OCI-M1 (cell line): ENCODE data around the gene ERFE.
A peak's percentile ranks its signal among the peaks of the same experiment; 100 is the strongest.
"Not testable (repeated sequence)": the region's sequence is repeated elsewhere in the genome, so short reads cannot be mapped to it uniquely, and the experiment has no call there.

Source experiments
- DNase-seq: peaks from one replicate; lab custom pipeline; 2025; lab: John Stamatoyannopoulos, UW

Gene ERFE, protein sequence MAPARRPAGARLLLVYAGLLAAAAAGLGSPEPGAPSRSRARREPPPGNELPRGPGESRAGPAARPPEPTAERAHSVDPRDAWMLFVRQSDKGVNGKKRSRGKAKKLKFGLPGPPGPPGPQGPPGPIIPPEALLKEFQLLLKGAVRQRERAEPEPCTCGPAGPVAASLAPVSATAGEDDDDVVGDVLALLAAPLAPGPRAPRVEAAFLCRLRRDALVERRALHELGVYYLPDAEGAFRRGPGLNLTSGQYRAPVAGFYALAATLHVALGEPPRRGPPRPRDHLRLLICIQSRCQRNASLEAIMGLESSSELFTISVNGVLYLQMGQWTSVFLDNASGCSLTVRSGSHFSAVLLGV

DNA sequence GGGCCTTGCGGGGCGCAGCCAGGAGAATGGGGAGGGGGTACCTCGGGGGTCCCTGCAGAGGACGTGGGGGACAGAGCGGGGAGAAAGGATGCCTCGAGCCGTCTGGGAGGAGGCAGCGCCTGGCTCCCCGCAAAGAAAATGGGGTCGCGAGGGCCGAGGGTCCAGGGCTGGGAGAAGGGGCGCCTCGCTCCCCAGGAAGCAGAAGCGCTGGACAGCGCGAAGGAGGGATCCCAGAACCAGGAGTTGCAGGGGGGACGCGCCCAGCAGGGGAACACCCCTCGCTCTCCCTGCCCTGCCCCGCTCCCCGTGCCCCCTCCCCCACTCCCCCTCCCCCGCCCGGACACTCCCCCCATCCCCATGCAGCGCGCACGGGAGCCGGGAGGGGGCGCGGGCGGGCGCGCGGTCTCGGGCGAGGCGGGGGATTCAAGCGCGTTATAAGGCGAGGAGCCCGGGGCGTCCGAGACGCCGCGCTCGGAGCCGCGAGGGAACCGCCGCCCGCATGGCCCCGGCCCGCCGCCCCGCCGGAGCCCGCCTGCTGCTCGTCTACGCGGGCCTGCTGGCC, at the start of gene ERFE:
ERFE (plus strand) TSS at position 462 of the 562 bp plus-strand sequence; CDS start at position 500, 38 bp downstream.
- peak; percentile 81 for DNase-seq

DNA sequence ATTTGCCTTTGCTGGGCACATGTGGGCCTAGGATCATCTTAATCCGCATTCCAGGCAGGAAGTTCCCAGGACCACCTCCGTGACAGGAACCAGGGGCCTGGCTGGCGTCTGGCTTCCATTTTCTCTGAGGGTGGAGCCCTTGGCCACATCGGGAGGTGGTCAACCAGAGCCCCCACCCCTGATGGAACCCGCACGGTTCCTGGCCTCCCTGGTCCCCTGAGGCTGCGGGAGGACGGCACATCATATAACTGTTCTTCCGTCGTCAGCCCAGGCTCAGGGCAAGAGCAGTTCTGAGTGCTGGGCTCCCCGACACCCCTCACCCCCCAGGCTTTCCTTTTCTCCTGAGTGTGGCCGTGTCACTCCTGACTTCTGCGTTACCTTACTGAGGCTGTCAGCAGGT, 45.2 kb upstream of the ERFE start:
- no peak for DNase-seq

DNA sequence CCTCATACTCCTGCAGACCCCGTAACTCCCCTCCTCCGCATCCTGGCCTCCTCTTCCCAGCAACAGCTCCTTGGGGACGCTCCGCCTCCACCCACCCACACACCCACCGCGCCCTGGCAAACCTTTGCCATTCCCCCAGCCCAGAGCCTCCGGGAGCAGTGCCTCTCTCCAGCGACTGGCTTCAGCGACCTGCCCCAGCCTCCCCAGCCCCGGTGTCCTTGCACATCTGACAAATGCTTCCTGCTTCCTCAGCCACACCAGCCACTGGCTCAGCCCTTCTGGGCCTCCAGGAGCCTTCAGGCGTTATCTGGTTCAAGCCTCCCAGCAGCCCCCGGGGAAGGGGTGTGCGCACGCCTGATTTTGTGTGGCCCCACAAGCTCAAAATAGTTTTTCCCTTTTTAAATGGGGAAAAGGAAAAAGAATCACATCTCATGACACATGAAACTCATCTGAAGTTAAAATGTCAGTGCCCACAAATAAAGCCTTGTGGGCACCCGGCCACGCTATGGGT, 44.4 kb upstream of the ERFE start:
- DNase-seq: no peak

DNA sequence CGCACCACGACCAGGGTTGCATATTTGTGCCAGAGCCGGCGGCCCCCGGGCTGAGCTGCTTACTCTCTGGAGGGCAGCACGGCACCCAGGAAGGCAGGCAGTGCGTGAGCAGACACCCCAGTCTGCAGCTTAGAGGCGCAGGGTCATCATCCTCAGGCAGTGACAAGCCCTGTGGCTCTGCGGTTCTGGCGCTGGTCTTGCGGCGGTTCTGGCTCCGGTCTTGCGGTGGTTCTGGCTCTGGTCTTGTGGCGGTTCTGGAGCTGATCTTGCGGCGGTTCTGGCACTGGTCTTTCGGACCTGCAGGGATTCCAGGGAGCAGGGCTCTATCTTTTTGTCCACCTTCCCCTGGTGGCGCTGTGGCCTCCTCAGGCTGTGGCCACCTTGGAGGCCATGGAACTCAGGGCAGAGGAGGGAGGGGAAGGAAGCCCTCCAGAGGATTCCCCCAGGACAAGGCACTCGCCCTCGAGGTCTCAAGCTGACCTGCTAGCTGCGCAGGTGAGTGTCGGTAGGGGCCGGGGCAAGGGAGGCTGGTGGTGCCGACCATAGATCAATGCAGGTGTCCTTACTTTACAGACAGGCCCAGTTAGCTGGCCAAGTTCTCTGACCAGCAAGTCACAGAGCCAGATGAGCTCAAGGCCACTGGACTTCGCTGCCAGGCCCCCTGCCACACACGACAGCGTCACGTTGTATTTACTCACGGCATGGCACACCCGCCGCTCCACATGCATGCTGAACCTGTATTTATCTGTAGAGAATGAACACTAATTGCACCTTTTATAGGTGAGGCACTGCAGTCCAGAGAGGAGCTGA, 43.7 kb upstream of the ERFE start:
- DNase-seq: no peak

DNA sequence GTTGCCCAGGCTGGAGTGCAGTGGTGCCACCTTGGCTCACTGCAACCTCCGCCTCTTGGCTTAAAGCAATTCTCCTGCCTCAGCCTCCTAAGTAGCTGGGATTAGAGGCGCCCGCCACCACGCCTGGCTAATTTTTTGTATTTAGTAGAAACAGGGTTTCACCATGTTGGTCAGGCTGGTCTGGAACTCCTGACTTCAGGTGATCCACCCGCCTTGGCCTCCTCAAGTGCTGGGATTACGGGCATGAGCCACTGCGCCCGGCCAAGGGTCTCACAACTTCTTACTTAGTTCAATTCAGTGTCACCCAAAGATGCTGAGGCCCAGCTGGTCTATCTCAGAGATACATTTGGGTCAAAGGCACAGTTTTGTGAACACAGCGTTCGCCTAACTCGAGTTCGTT, 43.1 kb upstream of the ERFE start:
- DNase-seq: not testable (repeated sequence)

DNA sequence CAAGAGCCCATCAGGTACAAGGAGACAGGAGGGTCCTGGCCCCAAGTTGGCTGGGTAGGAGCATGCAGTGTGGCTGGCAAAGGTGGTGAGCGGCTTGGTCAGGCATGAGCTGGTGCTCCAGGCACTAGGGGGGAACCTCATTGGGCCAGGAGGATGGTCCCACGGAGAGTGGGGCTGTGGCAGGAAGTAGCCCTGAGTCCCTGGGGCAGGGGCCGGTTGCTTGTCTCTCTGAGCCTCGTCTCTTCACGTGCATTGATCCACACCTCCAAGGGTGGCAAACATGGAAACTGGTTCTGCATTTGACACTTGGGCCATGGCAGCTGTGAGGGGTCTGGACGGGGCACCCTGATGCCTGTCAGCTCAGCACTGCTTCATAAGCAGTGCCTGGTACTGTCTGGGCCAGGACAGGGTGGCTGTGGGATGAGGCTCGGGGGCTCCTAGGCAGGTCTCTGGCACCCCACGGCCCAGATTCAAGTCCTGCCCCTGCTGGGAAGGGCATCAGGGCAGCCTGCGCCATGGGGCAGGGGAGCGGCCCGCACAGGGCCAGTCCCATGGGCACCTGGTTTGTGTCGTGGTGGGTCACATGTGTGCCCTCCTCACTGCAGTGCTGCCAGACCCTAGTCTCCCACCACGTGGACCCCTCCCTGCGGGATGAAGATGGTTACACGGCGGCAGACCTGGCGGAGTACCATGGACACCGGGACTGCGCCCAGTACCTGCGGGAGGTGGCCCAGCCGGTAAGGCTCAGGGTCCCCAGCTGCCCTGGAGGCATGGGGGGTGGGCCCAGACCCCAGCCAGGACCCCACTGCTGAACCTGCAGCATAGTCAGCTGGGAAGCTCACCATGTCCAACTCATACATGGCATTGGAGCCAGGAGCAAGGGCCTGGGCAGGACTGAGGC, 42.2 kb upstream of the ERFE start:
- DNase-seq: no peak

DNA sequence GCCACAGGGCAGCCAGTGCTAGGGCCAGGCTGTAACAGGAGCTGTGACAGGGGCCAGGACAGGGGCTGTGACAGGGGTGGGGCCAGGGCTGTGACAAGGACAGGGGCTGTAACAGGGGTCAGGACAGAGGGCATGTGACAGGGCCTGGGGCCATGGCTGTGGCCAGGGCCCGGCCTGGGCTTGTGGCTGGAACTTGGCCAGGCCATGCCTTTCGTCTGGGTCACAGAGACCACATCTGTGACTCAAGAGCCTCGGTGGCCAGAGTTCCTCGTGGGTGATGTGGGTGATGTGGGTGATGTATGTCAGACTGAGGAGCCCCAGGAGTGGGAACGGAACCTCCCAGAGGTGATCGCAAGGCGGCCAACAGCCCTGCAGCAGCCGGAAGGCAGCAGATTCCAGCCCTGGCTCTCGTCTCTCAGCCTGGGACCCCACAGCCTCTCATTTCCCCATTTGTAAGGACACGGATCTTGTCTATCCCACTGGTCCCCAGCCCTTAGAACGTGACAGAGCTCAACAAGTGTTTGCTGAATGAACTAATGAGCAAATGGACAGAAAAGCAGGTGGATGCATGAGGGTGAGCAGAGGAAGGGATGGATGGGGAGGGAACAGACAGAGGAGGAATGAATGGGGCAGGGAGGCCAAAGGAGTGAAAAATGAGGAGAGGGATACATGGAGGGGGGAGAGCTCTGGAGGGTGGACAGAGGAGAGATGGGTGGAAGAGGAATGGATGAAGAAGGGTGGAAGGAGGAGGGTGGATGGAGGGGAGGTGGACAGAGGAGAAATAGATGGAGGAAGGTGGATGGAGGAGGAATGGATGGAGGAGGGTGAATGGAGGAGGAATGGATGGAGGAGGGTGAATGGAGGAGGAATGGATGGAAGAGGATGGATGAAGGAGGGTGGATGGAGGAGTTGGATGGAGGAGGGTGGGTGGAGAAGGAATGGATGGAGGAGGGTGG, 41.3 kb upstream of the ERFE start:
- DNase-seq: no peak

DNA sequence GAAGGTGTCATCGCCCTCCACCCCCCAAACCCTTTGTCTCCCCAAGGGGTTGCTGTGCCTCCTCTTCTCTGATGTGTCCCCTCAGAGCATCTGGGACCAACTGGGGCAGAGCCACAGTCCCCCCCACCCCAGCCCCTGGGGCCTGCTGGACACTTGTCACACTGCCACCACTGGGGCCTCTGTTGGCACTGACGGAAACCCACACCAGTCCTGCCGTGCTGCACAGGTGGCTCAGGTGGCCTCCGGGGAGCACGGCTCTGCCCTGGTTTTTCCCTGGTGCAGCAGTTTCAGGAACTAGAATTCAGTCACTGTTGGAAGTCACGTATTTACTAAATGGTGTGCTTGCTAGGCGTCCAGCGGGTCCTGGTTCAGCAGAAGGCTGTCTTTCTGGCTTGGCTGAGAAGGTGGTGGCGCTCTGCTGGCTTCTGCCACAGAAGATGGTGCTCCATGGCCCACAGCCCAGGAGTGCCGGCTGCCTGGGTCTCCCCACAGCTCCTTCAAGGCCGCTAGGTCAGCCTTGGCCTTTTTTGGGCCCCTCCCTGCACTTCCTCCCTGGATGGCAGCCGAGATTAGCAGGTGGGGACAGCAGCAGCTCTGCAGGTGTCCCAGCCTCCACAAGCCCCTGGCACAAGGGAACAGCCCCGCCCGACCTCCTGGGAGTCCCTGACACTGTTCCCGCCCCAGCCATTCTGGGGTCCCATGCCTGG, 38.9 kb upstream of the ERFE start:
- DNase-seq: no peak

DNA sequence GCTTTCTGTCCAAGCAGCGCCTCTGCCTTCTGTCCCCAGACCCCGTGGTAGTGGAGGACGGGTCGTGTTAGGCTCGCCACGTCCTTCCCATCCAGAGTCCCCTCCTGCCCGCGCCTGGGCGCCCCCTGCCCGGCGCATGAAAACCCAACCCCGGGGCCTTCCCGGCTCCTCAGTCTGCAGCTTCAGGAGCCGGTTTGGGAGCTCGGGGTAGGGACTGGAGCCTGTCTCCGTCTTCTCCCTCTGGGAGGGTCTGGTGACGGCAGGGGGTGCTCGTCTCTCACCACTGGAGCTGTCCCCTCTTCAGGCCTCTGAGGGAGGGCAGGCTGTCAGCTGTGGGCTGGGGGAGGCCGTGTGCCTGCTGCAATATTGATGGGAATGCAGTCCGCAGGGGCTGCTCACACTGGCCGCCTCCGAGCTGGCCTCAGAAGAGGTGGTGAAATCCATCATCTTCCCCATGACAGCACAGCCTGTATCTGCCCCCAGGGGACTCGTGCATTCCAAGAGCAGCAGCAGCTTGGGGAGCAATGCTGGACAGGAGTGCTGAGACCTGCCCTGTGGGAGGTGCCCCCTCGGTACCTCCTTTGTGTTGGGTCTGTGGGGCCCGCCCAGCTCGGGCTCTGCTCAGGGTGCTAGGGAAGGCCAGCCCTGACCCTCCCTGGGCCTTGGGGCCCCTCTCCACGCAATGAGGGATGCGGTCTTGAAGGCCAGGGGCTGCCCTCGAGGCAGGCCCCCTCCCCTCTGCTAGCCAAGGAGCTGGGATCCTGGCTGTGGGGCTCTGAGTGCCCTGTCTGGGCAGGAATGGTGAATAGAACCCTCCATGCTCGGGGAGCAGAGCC, 38.1 kb upstream of the ERFE start:
- peak; percentile 40 for DNase-seq

DNA sequence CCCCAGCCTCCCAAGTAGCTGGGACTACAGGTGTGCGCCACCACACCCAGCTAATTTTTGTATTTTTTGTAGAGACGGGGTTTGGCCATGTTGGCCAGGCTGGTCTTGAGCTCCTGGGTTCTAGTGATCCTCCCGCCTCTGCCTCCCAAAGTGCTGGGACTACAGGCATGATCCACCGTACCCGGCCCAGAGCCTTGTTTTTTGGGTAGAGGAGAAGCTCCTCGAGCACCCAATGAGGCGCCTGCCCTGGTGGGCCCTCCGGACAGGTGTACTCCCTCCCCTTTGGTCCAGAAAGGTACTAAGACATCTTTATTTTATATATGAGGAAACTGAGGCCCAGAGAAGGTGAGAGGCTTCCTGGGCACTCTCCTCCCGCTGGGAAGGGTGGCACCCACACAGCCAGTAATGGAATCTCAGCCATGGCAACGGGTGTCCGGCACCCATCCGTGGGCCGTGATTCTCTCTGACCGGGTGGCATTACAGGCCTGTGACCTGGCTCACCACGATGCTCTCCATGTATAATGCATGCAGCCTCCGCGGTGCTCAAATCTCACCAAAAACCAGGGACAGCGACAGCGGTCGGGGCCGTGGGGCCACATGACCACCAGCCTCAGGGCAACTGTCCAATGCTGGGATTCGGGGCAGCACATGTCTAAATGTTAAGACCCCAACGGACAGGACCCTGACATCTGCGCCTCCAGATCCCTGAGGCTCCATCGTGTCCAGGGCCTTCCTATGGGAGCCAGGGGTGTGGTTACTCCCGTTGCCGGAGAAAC, 37.1 kb upstream of the ERFE start:
- DNase-seq: no peak

DNA sequence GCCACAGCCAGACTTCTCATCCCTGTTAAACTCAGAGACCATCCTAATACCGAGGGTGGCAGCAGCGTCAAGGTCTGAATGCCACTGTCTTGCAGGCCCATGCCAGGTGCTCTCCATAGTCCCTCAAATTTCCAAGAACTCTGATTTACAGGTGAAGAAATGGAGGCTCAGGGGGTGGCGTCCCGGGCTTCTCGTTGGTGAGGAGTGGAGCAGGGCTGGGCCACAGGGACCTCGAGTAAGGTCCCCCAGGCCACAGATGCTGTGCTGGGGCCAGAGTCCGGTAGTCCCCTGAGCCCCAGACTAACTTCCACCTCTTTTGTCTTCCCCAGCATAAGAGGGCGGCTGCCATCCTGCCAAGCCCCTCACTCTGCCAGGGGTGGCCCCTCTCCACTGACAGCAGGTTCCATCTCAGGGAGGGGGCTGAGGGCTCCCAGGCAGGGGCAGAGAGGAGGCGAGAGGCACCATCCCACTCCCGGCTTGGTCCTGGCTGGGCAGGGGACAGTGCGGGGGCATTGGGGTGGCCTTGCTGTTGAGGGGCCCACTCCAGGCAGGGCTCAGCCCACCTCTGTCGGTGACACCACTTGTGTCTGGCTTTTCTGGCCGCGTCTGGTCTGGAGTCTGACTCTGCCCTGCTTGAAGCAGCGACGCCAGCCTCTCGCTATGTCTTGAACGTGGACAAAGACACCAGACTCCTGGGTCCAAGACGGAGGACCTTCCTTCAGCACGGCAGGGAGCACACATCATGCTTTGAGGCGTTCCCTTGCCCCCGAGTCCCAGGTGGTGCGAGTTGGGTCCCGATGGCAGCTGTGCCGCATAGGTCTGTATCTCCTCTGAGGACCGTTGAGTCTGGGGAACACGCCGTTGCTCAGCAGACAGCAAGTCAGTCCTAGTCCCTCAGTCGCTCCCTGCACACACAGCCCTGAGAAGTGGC, 36.2 kb upstream of the ERFE start:
- DNase-seq: no peak

DNA sequence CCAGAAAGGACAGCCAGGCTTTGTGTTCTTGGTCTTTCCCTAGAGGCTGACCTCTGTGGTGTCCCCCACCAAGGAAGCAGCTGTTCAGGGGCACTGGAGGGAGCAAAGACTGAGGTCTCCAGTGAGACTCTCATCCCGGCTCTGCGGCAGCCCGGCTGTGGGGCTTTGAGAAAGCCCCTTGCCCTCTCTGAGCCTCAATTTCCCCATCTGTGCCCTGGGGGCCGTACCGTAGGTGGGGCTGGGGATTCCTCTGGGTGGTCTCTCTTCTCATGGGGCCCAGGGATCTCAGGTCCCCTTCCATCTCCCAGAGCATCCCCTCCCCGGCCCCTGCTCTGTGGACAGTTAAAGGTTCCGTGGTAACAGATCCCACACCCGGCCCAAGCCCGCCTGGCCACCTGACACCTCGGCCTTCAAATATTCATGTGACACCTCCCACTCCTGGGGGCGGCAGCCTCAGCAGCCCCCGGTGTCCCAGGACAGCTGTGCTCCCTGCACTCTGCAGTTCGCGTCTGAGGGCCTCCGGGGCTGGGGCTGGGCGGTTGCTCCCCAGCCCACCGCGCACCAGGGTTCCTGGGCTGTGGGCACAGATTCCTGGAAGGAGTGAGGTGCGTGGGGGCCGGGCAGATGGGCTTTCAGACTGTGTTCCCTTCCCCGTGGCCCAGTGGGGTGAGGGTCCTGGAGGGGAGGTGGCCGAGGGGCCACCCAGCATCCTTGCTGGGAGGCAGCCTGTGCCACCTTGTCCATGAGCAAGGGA, 35.4 kb upstream of the ERFE start:
- DNase-seq: no peak

DNA sequence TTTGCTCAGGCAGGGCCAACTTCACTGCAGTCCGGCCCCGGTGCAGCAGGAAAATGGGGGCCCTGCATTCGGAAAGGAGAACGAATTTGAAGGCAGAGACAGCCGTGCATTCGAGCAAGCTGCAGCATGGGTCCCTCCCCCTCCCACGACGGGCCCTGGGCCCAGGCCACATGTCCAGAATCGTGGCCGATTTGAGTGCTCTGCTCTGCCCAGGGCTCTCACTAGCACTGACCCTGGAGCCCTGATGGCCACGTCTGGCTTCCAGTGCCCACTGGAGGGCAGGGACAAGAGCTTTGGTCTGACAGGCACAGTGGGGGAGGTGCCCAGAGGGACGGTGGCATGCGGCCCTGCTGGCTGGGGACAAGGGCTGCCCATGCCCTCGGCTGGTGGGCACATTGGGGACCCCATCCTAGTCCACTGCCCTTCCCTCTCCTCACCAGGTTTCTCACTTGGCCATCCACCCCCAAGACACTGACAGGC, 34.7 kb upstream of the ERFE start:
- DNase-seq: no peak

DNA sequence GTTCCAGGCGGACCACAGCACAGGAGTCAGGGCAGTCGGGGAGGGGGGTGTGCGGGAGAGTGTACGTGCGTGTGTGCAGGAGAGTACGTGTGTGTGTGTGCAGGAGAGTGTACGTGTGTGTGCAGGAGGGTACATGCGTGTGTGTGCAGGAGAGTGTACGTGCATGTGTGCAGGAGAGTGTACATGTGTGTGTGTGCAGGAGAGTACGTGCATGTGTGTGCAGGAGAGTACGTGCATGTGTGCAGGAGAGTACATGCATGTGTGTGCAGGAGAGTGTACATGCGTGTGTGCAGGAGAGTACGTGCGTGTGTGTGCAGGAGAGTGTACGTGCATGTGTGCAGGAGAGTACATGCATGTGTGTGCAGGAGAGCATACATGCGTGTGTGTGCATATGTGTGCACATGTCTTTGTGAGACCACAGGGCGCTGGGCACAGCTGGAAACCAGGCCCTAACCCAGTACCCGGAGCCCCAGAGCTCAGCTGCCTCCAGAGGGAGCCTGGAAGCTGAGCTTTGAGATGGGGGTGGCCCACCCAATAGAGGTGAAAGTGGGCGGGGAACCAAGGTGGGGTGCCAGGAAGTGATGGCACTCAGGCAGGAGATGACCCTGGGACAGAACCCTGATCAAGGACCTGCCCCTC, 34.2 kb upstream of the ERFE start:
- no peak for DNase-seq

DNA sequence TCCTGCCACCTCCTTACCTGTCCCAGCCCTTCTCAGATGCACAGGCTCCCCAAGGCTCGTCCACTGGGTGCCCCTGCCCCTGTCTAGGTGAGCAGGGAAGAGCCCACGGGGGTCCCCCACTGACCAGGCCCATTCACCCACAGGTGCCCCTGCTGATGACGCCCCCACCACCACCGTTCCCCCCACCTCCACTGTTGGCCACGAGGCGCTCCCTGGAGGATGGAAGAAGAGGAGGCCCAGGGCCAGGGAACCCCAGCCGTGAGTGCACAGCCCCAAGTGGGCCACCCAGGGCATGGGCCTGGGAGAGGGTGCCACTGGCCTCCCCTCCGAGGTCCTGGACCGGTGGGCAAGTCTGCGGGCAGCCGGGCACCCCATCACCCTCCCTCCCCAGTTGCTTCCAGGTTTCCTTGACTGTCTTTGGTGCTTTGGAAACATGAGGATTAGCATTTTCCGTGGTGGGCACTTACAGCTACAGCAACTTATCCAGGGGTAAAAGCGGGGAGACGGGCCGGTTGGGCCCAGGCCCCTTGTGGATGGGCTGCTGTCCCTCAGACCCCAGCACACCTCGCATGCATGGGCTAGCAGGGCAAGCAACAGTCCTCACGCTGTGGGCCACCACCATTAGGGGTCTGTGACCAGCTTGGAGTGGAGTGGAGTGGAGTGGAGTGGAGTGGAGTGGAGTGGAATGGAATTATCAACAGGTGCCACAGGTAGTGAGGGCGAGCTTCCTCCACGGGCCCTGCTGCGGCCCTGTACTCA, 33.5 kb upstream of the ERFE start:
- DNase-seq: no peak
